OCI-LY1 (cell line): ENCODE results near the gene PDZD2.

Experiments used
- H2AFZ ChIP-seq: fragments of 200-600 bp; sonication (generic), shearing (Covaris generic); 2 replicates; pipeline ENCODE4 v1.6.0; 2014; ENCODE audit warnings: antibody characterized with exemption, mild to moderate bottlenecking, low read length
- H3F3A ChIP-seq: fragments of 200-600 bp; sonication (generic), shearing (Covaris generic); 2 replicates; pipeline ENCODE4 v1.6.0; 2014; ENCODE audit warnings: mild to moderate bottlenecking, antibody characterized with exemption, low read length, moderate library complexity; ENCODE audit not compliant: insufficient read depth
- H3K27ac ChIP-seq: fragments of 200-600 bp; sonication (generic); 2 replicates; pipeline ENCODE4 v1.5.1; 2014; ENCODE audit warnings: low read length, mixed run types, mild to moderate bottlenecking, low read depth; ENCODE audit not compliant: poor library complexity, severe bottlenecking
- H3K27me3 ChIP-seq: fragments of 200-600 bp; sonication (generic); 2 replicates; pipeline ENCODE4 v1.6.0; 2014; ENCODE audit warnings: antibody characterized with exemption, mild to moderate bottlenecking, low read length, moderate library complexity; ENCODE audit not compliant: insufficient read depth
- H3K36me3 ChIP-seq: fragments of 200-600 bp; sonication (generic); 2 replicates; pipeline ENCODE4 v1.6.1; 2014; ENCODE audit warnings: mild to moderate bottlenecking, antibody characterized with exemption, low read length, moderate library complexity, mixed read lengths; ENCODE audit not compliant: insufficient read depth
- H3K4me1 ChIP-seq: fragments of 200-600 bp; sonication (generic); 2 replicates; pipeline ENCODE4 v1.5.1; 2014; ENCODE audit warnings: mild to moderate bottlenecking, low read length, moderate library complexity; ENCODE audit not compliant: insufficient read depth, severe bottlenecking
- H3K4me2 ChIP-seq: fragments of 200-600 bp; sonication (generic), shearing (Covaris generic); 2 replicates; pipeline ENCODE4 v1.6.1; 2014; ENCODE audit warnings: low read length
- H3K4me3 ChIP-seq: fragments of 200-600 bp; sonication (generic); 2 replicates; pipeline ENCODE4 v1.5.1; 2014; ENCODE audit warnings: low read length, low read depth, mild to moderate bottlenecking, mixed read lengths; ENCODE audit not compliant: poor library complexity, severe bottlenecking
- H3K79me2 ChIP-seq: fragments of 200-600 bp; shearing (Covaris generic); 2 replicates; pipeline ENCODE4 v1.6.1; 2016; ENCODE audit warnings: mixed run types, low read length, mixed read lengths; ENCODE audit not compliant: insufficient read depth
- H3K9ac ChIP-seq: fragments of 200-600 bp; sonication (generic), shearing (Covaris generic); 2 replicates; pipeline ENCODE4 v1.6.1; 2014; ENCODE audit warnings: mild to moderate bottlenecking, low read length, mixed read lengths
- H3K9me2 ChIP-seq: fragments of 200-600 bp; sonication (generic), shearing (Covaris generic); 2 replicates; pipeline ENCODE4 v1.6.1; 2014; ENCODE audit warnings: low read depth, mild to moderate bottlenecking, low read length, mixed read lengths
- H3K9me3 ChIP-seq: fragments of 200-600 bp; shearing (Covaris generic); 2 replicates; pipeline ENCODE4 v1.6.1; 2014; ENCODE audit warnings: low read length, mixed read lengths
- H4K20me1 ChIP-seq: fragments of 200-600 bp; sonication (generic), shearing (Covaris generic); 2 replicates; pipeline ENCODE4 v1.6.0; 2016; ENCODE audit warnings: mild to moderate bottlenecking, low read length; ENCODE audit not compliant: insufficient read depth
- CTCF ChIP-seq: fragments of 200-600 bp; sonication (generic), shearing (Covaris generic); IDR thresholded peaks from 2 replicates; pipeline ENCODE4 v1.5.1; 2017; ENCODE audit warnings: mild to moderate bottlenecking, antibody characterized with exemption, low read length, moderate library complexity, mixed read lengths
- EZH2 ChIP-seq: fragments of 200-600 bp; sonication (generic), shearing (Covaris generic); IDR thresholded peaks from 2 replicates; pipeline ENCODE4 v1.8.0; 2017; ENCODE audit warnings: borderline replicate concordance, mixed run types, mild to moderate bottlenecking, antibody characterized with exemption, low read length, moderate library complexity, mixed read lengths

Gene PDZD2

GRCh38 chr5:32069396-32069795, 430.5 kb downstream of the PDZD2 start:
- no peak overlapping the region for H3K4me2 ChIP-seq
- no peak overlapping the region for H3K27ac ChIP-seq
- H3K27me3 ChIP-seq = no peaks in the 10 kb centered on the region
- TF ChIP-seq CTCF = no peak
- no peak for TF ChIP-seq EZH2
- H4K20me1 ChIP-seq = no peaks in the 10 kb centered on the region
- no peak overlapping the region for H3K9ac ChIP-seq
- no peaks in the 10 kb centered on the region for H3K4me1 ChIP-seq
- no peaks in the 10 kb centered on the region for H3K9me2 ChIP-seq
- no peak overlapping the region for H3K4me3 ChIP-seq
- H3F3A ChIP-seq = no peaks in the 10 kb centered on the region
- no peaks in the 10 kb centered on the region for H3K9me3 ChIP-seq
- H3K36me3 ChIP-seq = 0 out of 2 replicates have a peak, but pooled peaks cover 4% of the 10 kb centered on the region
- no peaks in the 10 kb centered on the region for H3K79me2 ChIP-seq
- H2AFZ ChIP-seq = no peak overlapping the region

- Histone ChIP-seq H3K79me2 (no peaks in the 10 kb centered on the region), H4K20me1 (no peaks in the 10 kb centered on the region), H3K9me2 (no peaks in the 10 kb centered on the region), H3K4me2 (no peak overlapping the region), H3K4me3 (no peak overlapping the region), H3K27ac (no peak overlapping the region), H3K9ac (no peak overlapping the region), H3F3A (no peaks in the 10 kb centered on the region), H2AFZ (no peak overlapping the region), H3K9me3 (no peaks in the 10 kb centered on the region), H3K36me3 (0 out of 2 replicates have a peak, but pooled peaks cover 4% of the 10 kb centered on the region), H3K27me3 (no peaks in the 10 kb centered on the region), H3K4me1 (peaks cover 1% of the 10 kb centered on the region)
- no peak for TF ChIP-seq EZH2
- TF ChIP-seq CTCF = no peak
Measured at GRCh38 chr5:32071351-32071944, 432.5 kb downstream of the PDZD2 start.

GRCh38 chr5:32072054-32072453, 433.1 kb downstream of the PDZD2 start:
- Histone ChIP-seq H3K4me1 (peaks cover 4% of the 10 kb centered on the region), H3K4me2 (no peak overlapping the region), H3K9me2 (no peaks in the 10 kb centered on the region)

More at GRCh38 chr5:32072054-32072453, 433.1 kb downstream of the PDZD2 start:
- TF ChIP-seq EZH2 (no peak), CTCF (no peak)
- no peaks in the 10 kb centered on the region for H3K9me3 ChIP-seq
- no peak overlapping the region for H2AFZ ChIP-seq
- H3K9ac ChIP-seq = no peak overlapping the region
- no peaks in the 10 kb centered on the region for H3K79me2 ChIP-seq
- no peaks in the 10 kb centered on the region for H4K20me1 ChIP-seq
- 0 out of 2 replicates have a peak, but pooled peaks cover 4% of the 10 kb centered on the region for H3K36me3 ChIP-seq
- no peak overlapping the region for H3K4me3 ChIP-seq
- no peaks in the 10 kb centered on the region for H3K27me3 ChIP-seq
- no peaks in the 10 kb centered on the region for H3F3A ChIP-seq
- no peak overlapping the region for H3K27ac ChIP-seq
